A673 (cell line): ENCODE measurements around the gene GON4L. TPM values are rescaled to one million over a fixed set of nuclear protein-coding genes. Genes with fewer than 3 reads are reported as not detected.
"Not testable (repeated sequence)": the region's sequence is repeated elsewhere in the genome, so short reads cannot be mapped to it uniquely, and the experiment has no call there.

Experiments
- BruUV-seq: library from RNA; stranded (reverse); fragments of 400-500 nt; replicated peaks from 2 replicates; lab custom pipeline; 2021; lab: Mats Ljungman, UMichigan
- CTCF ChIA-PET: fragments of 300-600 bp; sonication (Branson Sonifier 250); formaldehyde crosslinking; loops from one replicate; lab custom pipeline; 2022; ENCODE audit warnings: antibody characterized with exemption; lab: Charles Lee
- POLR2A ChIA-PET: fragments of 300-600 bp; sonication (Branson Sonifier 250); formaldehyde crosslinking; loops from one replicate; lab custom pipeline; 2022; ENCODE audit warnings: antibody characterized with exemption; ENCODE audit not compliant: low non-redundant PET; lab: Charles Lee
- DNase-seq: peaks from one replicate; pipeline ENCODE4 v3.0.0-alpha.2; 2015; ENCODE audit warnings: low spot score
- H3K27ac ChIP-seq: fragments of 200-600 bp; sonication (generic); 2 replicates; pipeline ENCODE4 v1.5.1; 2016; ENCODE audit warnings: mixed run types, low read depth, mild to moderate bottlenecking, mixed read lengths, antibody characterized with exemption, low read length; ENCODE audit not compliant: poor library complexity, severe bottlenecking
- H3K27me3 ChIP-seq: fragments of 200-600 bp; sonication (generic); replicated peaks from 2 replicates; pipeline ENCODE4 v1.6.1; 2017; ENCODE audit warnings: mixed run types, low read depth, mild to moderate bottlenecking, mixed read lengths, antibody characterized with exemption, low read length; ENCODE audit not compliant: insufficient read depth, poor library complexity
- H3K36me3 ChIP-seq: fragments of 200-600 bp; sonication (generic); 2 replicates; pipeline ENCODE4 v1.6.1; 2016; ENCODE audit warnings: mixed run types, mild to moderate bottlenecking, mixed read lengths, antibody characterized with exemption, low read length; ENCODE audit not compliant: insufficient read depth, poor library complexity, severe bottlenecking
- H3K4me1 ChIP-seq: fragments of 200-600 bp; sonication (generic); 2 replicates; pipeline ENCODE4 v1.6.1; 2017; ENCODE audit warnings: mixed run types, mild to moderate bottlenecking, mixed read lengths, antibody characterized with exemption, low read length; ENCODE audit not compliant: insufficient read depth, poor library complexity, severe bottlenecking
- H3K4me3 ChIP-seq: fragments of 200-600 bp; sonication (generic); 2 replicates; pipeline ENCODE4 v1.5.1; 2016; ENCODE audit warnings: low read depth, mixed run types, mild to moderate bottlenecking, mixed read lengths, low read length; ENCODE audit not compliant: poor library complexity, severe bottlenecking
- H3K9me3 ChIP-seq: fragments of 200-600 bp; sonication (generic); 2 replicates; pipeline ENCODE4 v1.6.1; 2016; ENCODE audit warnings: mixed run types, low read depth, mild to moderate bottlenecking, mixed read lengths, antibody characterized with exemption, low read length; ENCODE audit not compliant: poor library complexity, severe bottlenecking
- CTCF ChIP-seq: fragments of 300-800, 200-600 bp; sonication (generic); conservative IDR thresholded peaks from 2 replicates; pipeline ENCODE4 v1.5.1; 2017; ENCODE audit warnings: low read depth, mild to moderate bottlenecking, antibody characterized with exemption, low read length, moderate library complexity, mixed read lengths
- EZH2 ChIP-seq: fragments of 200-600 bp; sonication (generic); IDR thresholded peaks from 2 replicates; pipeline ENCODE4 v1.6.1; 2017; ENCODE audit warnings: borderline replicate concordance, low read depth, mild to moderate bottlenecking, mixed read lengths, antibody characterized with exemption, low read length; ENCODE audit not compliant: poor library complexity, severe bottlenecking
- intact Hi-C: fragments of 100-400 bp; cut with micrococcal nuclease; formaldehyde crosslinking; loops from one replicate; pipeline ENCODE4 v1.10.0; 2022; ENCODE audit not compliant: unreplicated experiment
- total RNA-seq: library from RNA; stranded (reverse); gene quantifications from 2 replicates; pipeline ENCODE4 v1.2.3, GENCODE V29; 2021

Gene GON4L
- total RNA-seq, 1 experiment from 2014 or later, result 55.7 TPM

- TF ChIP-seq EZH2 (no peak), CTCF (no peak)
- POLR2A ChIA-PET, result no interaction called here
- Histone ChIP-seq H3K36me3 (peaks cover 52% of the 10 kb centered on the region), H3K27ac (no peak overlapping the region), H3K9me3 (no peaks in the 10 kb centered on the region), H3K4me3 (no peak overlapping the region), H3K4me1 (no peaks in the 10 kb centered on the region), H3K27me3 (no peaks in the 10 kb centered on the region)
- BruUV-seq, result no TSS peak
- no peak for DNase-seq
- intact Hi-C loops, result no loop called here
- CTCF ChIA-PET, result no interaction called here
Measured at GRCh38 chr1:155759966-155760630, 96.9 kb downstream of the GON4L start.

- POLR2A ChIA-PET, CTCF ChIA-PET, H3K27ac ChIP-seq, H3K27me3 ChIP-seq, DNase-seq, intact Hi-C loops, H3K9me3 ChIP-seq, H3K4me1 ChIP-seq, H3K4me3 ChIP-seq, BruUV-seq: not testable (repeated sequence)
- peaks cover 55% of the 10 kb centered on the region for H3K36me3 ChIP-seq
Measured at GRCh38 chr1:155759017-155759416, 98.0 kb downstream of the GON4L start.

GRCh38 chr1:155748141-155748540 is 108.9 kb downstream of the GON4L start:
- H3K4me3 ChIP-seq, CTCF ChIA-PET, BruUV-seq, H3K9me3 ChIP-seq, intact Hi-C loops, POLR2A ChIA-PET, DNase-seq, H3K4me1 ChIP-seq, H3K27ac ChIP-seq, H3K27me3 ChIP-seq: not testable (repeated sequence)
- H3K36me3 ChIP-seq, result peaks cover 24% of the 10 kb centered on the region

- DNase-seq, BruUV-seq, H3K9me3 ChIP-seq, intact Hi-C loops, POLR2A ChIA-PET, H3K27ac ChIP-seq, H3K4me3 ChIP-seq, CTCF ChIA-PET, H3K4me1 ChIP-seq, H3K27me3 ChIP-seq: not testable (repeated sequence)
- peaks cover 24% of the 10 kb centered on the region for H3K36me3 ChIP-seq
Measured at GRCh38 chr1:155747586-155747985, 109.4 kb downstream of the GON4L start.
